Measurements from ENCODE around the gene NUCB1.

The NUCB1 gene

GRCh38 chr19:48953141-48953540 lies 53.0 kb downstream of the NUCB1 start:
- H3K4me1 ChIP-seq (ENCODE audit: insufficient read depth, poor library complexity, severe bottlenecking): no peaks in the 10 kb centered on the region
- H3K27me3 ChIP-seq (ENCODE audit: insufficient read depth, poor library complexity, severe bottlenecking): no peaks in the 10 kb centered on the region
- H3K4me3 ChIP-seq (ENCODE audit: severe bottlenecking): no peak overlapping the region
- no peak for DNase-seq (ENCODE audit: low spot score)
- no peak for TF ChIP-seq CTCF (IDR thresholded peaks at IDR 0.05; ENCODE audit: poor library complexity, severe bottlenecking)
- peaks cover 13% of the 10 kb centered on the region for H3K36me3 ChIP-seq (ENCODE audit: low read depth)
- no peak for ATAC-seq (ENCODE audit: low read depth)
- no peak overlapping the region for H3K27ac ChIP-seq (ENCODE audit: poor library complexity, severe bottlenecking)
- H3K9me3 ChIP-seq (ENCODE audit: severe bottlenecking): no peaks in the 10 kb centered on the region

- H3K27ac ChIP-seq (ENCODE audit: poor library complexity, severe bottlenecking): peak overlapping the region; percentile 62
- H3K27me3 ChIP-seq (ENCODE audit: insufficient read depth, poor library complexity, severe bottlenecking): no peaks in the 10 kb centered on the region
- no peaks in the 10 kb centered on the region for H3K9me3 ChIP-seq (ENCODE audit: severe bottlenecking)
- ATAC-seq (ENCODE audit: low read depth) (no peak), DNase-seq (ENCODE audit: low spot score) (no peak)
- TF ChIP-seq CTCF (IDR thresholded peaks at IDR 0.05; ENCODE audit: poor library complexity, severe bottlenecking): no peak
- H3K36me3 ChIP-seq (ENCODE audit: low read depth): peaks cover 13% of the 10 kb centered on the region
- peak overlapping the region; percentile 66 for H3K4me3 ChIP-seq (ENCODE audit: severe bottlenecking)
- no peaks in the 10 kb centered on the region for H3K4me1 ChIP-seq (ENCODE audit: insufficient read depth, poor library complexity, severe bottlenecking)
These were observed 54.0 kb downstream of the NUCB1 start for GRCh38 chr19:48953990-48954594.

- Histone ChIP-seq H3K9me3 (ENCODE audit: severe bottlenecking) (no peaks in the 10 kb centered on the region), H3K4me1 (ENCODE audit: insufficient read depth, poor library complexity, severe bottlenecking) (no peaks in the 10 kb centered on the region), H3K27me3 (ENCODE audit: insufficient read depth, poor library complexity, severe bottlenecking) (no peaks in the 10 kb centered on the region), H3K27ac (ENCODE audit: poor library complexity, severe bottlenecking) (peak within 1 kb of the TSS; percentile 62), H3K36me3 (ENCODE audit: low read depth) (peaks cover 13% of the 10 kb centered on the region), H3K4me3 (ENCODE audit: severe bottlenecking) (peak within 1 kb of the TSS; percentile 66)
- ATAC-seq (ENCODE audit: low read depth): peak; percentile 88
- no peak for TF ChIP-seq CTCF (IDR thresholded peaks at IDR 0.05; ENCODE audit: poor library complexity, severe bottlenecking)
- peak; percentile 96 for DNase-seq (ENCODE audit: low spot score)
These were observed 54.6 kb downstream of the NUCB1 start, which contains the start of gene BAX for GRCh38 chr19:48954595-48955307. Gene BAX, plus strand, starts transcription at chr19:48954875. Its CDS starts 54 bp downstream, at chr19:48954929.

GRCh38 chr19:48955308-48955958 lies 55.3 kb downstream of the NUCB1 start:
- Histone ChIP-seq H3K36me3 (ENCODE audit: low read depth) (peaks cover 17% of the 10 kb centered on the region), H3K9me3 (ENCODE audit: severe bottlenecking) (no peaks in the 10 kb centered on the region), H3K4me3 (ENCODE audit: severe bottlenecking) (peak overlapping the region; percentile 66), H3K27me3 (ENCODE audit: insufficient read depth, poor library complexity, severe bottlenecking) (no peaks in the 10 kb centered on the region), H3K4me1 (ENCODE audit: insufficient read depth, poor library complexity, severe bottlenecking) (no peaks in the 10 kb centered on the region), H3K27ac (ENCODE audit: poor library complexity, severe bottlenecking) (peak overlapping the region; percentile 62)
- ATAC-seq (ENCODE audit: low read depth) (no peak; the same call in 2 of the 3 replicates), DNase-seq (ENCODE audit: low spot score) (no peak)
- no peak for TF ChIP-seq CTCF (IDR thresholded peaks at IDR 0.05; ENCODE audit: poor library complexity, severe bottlenecking)

Data from RWPE2 (cell line).